ENCODE measurements around the gene PLAAT2.

DNA sequence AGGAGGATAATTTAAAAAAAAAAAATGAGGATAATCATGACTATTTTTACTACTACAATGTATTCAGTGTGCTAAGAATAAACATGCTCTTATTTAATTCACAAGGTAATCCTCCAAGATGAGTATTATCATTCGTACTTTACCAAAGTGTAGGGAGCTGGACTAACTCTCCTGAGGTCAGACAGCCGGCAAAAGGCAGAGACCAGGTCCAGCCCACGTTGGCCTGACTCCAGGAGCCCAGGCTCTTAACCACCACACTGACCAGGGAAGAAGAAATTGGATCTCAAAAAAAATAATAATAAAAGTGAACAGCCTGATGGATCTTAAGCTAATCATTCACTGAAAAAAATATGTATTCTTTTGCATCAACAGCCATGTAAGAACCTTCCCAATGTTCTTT lies 25.8 kb upstream of the PLAAT2 start:
- TF ChIP-seq, protein P1, sequence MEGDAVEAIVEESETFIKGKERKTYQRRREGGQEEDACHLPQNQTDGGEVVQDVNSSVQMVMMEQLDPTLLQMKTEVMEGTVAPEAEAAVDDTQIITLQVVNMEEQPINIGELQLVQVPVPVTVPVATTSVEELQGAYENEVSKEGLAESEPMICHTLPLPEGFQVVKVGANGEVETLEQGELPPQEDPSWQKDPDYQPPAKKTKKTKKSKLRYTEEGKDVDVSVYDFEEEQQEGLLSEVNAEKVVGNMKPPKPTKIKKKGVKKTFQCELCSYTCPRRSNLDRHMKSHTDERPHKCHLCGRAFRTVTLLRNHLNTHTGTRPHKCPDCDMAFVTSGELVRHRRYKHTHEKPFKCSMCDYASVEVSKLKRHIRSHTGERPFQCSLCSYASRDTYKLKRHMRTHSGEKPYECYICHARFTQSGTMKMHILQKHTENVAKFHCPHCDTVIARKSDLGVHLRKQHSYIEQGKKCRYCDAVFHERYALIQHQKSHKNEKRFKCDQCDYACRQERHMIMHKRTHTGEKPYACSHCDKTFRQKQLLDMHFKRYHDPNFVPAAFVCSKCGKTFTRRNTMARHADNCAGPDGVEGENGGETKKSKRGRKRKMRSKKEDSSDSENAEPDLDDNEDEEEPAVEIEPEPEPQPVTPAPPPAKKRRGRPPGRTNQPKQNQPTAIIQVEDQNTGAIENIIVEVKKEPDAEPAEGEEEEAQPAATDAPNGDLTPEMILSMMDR (IDR thresholded peaks at IDR 0.05): no peak
- TF ChIP-seq EP300 (IDR thresholded peaks at IDR 0.05) (no peak), POLR2A (IDR thresholded peaks at IDR 0.05) (no peak), POLR2AphosphoS5 (IDR thresholded peaks at IDR 0.05) (no peak)

Measured in upper lobe of left lung (tissue), 4 donors.